Heart left ventricle (tissue), 13 donors: Measurements from ENCODE around the gene MAT1A.

Experiments
- CTCF ChIP-seq, 12 donors: fragments of 200-600 bp; sonication (generic) in 4 of 12; IDR thresholded peaks; one replicate each; pipeline versions ENCODE4 v1.5.0 to v1.8.0; 2018 to 2022; ENCODE audit warnings: antibody characterized with exemption in 12 of 12, mild to moderate bottlenecking in 5 of 12
- POLR2A ChIP-seq, 2 donors: fragments of 450-650 bp; IDR thresholded peaks; one replicate each; pipeline ENCODE4 v1.6.1; 2017; ENCODE audit warnings: antibody characterized with exemption in 2 of 2, mild to moderate bottlenecking in 2 of 2, moderate library complexity in 2 of 2
- donor health status: ischemic (EF 13 %, LVEDD 7.1; RV severe dilation, severe dysfunction).
- donor health status: DM: no; HTN: yes; CAD: no.
- donor health status: DM: no; HTN: no; CAD: no.
- donor health status: ischemic (EF 25% LVEDD 6.9; RV normal size, moderate dysfunction).
- donor health status: ischemic (EF 25% LVEDD 5.7; RV mildly dilated, moderate dysfunction).
- donor health status: ischemic (EF 35%, LVEDD 5.7; RV mildly dilated, moderate dysfunction).
- donor health status: nonischemic (EF 11% LVEDD 7.7; RV severe dilation, severe dysfunction).
- donor health status: DM: yes; HTN: yes; CAD: no.
- donor health status: PGD.
- donor health status: ischemic (EF 29% LVEDD 5.4; RV normal size, mild dysfunction).
- donor health status: nonischemic (EF 23%, LVEDD 6.1; RV moderate dilation, normal function).

GRCh38 chr10:80270887-80271286 lies 18.6 kb downstream of the MAT1A start:
- TF ChIP-seq CTCF (IDR thresholded peaks at IDR 0.05) (no peak), POLR2A (IDR thresholded peaks at IDR 0.05) (no peak)
